Measurements from ENCODE around the gene OPN3. TPM values are rescaled to one million over a fixed set of nuclear protein-coding genes. Genes with fewer than 3 reads are reported as not detected.

Gene OPN3
- total and polyA plus RNA-seq, 2 donors (not counting 3 experiments of a cell fraction or from before 2014, with no cell fraction given), result 16.1 to 23.9 TPM

- H3K4me2 ChIP-seq (ENCODE audit: insufficient read depth, low read length), result no peak overlapping the region
- no TSS peak for BruUV-seq (replicated peaks)
- no peaks in the 10 kb centered on the region for H4K20me1 ChIP-seq (replicated peaks; ENCODE audit: control insufficient read depth, extremely low read depth, insufficient read depth, low read length)
- no peak overlapping the region for H3K4me3 ChIP-seq (replicated peaks in 1 of 3; ENCODE audit: insufficient read depth in 1 of 3, low read depth in 1 of 3, low read length in 3 of 3)
- FAIRE-seq, result peak; percentile 55
- no peak overlapping the region for H3K9ac ChIP-seq (replicated peaks; ENCODE audit: extremely low read depth, insufficient read depth, low read length)
- no peaks in the 10 kb centered on the region for H3K36me3 ChIP-seq (ENCODE audit: control insufficient read depth in 2 of 2, extremely low read depth in 1 of 2, insufficient read depth in 2 of 2, low read length in 2 of 2)
- H3K27me3 ChIP-seq (ENCODE audit: control insufficient read depth in 2 of 2, insufficient read depth in 2 of 2, low read length in 2 of 2), result no peaks in the 10 kb centered on the region
- dilution Hi-C loops (cut with MboI; ENCODE audit: extremely low pct_ligation_motif_present, low sequenced_read_pairs), result no loop called here
- TF ChIP-seq JUN (IDR thresholded peaks at IDR 0.05; ENCODE audit: borderline replicate concordance, insufficient read depth, insufficient read length, low read depth) (peak; percentile 33), FOS (IDR thresholded peaks at IDR 0.05; ENCODE audit: borderline replicate concordance, insufficient read depth, low read length) (peak; percentile 76), POLR2AphosphoS5 (IDR thresholded peaks at IDR 0.05; ENCODE audit: insufficient read depth, low read depth, low read length) (no peak)
- ChIA-PET POLR2A (no interaction called here), CTCF (interaction anchor here (2.2 to 2.6 kb wide), 2 partner anchors 14 to 31 kb away, joined by 6 to 20 read pairs; no protein-coding TSS in a partner anchor)
- H2AFZ ChIP-seq (ENCODE audit: low read depth, low read length), result no peak overlapping the region
- H3K9me1 ChIP-seq (replicated peaks; ENCODE audit: control insufficient read depth, extremely low read depth, insufficient read depth, low read length), result no peaks in the 10 kb centered on the region
- peak; percentile 34 for DNase-seq (ENCODE audit: low read depth, low spot score)
- peaks cover 26% of the 10 kb centered on the region for H3K79me2 ChIP-seq (ENCODE audit: control insufficient read depth, insufficient read depth, low read length)
- H3K27ac ChIP-seq (ENCODE audit: insufficient read depth, low read depth, low read length), result peak overlapping the region; percentile 25
- no peaks in the 10 kb centered on the region for H3K9me3 ChIP-seq (replicated peaks; ENCODE audit: control insufficient read depth, insufficient read depth, low read length)
- H3K4me1 ChIP-seq (ENCODE audit: control insufficient read depth, extremely low read depth, insufficient read depth, low read length), result peaks cover 30% of the 10 kb centered on the region
- intact Hi-C loops (cut with micrococcal nuclease), result loop anchor here (2.0 kb wide), 1 partner anchor 207 kb away; the partner anchor contains the start of gene EXO1
These were observed 1.8 kb upstream of the OPN3 start for GRCh38 chr1:241641773-241642592.

GRCh38 chr1:241640867-241641622, 876 bp upstream of the OPN3 start:
- no TSS peak for BruUV-seq (replicated peaks)
- Histone ChIP-seq H3K36me3 (ENCODE audit: control insufficient read depth in 2 of 2, extremely low read depth in 1 of 2, insufficient read depth in 2 of 2, low read length in 2 of 2) (no peaks in the 10 kb centered on the region), H3K4me2 (ENCODE audit: insufficient read depth, low read length) (peak overlapping the region; percentile 46), H4K20me1 (replicated peaks; ENCODE audit: control insufficient read depth, extremely low read depth, insufficient read depth, low read length) (no peaks in the 10 kb centered on the region), H2AFZ (ENCODE audit: low read depth, low read length) (peak overlapping the region; percentile 86), H3K27me3 (ENCODE audit: control insufficient read depth in 2 of 2, insufficient read depth in 2 of 2, low read length in 2 of 2) (no peaks in the 10 kb centered on the region), H3K4me3 (replicated peaks in 1 of 3; ENCODE audit: insufficient read depth in 1 of 3, low read depth in 1 of 3, low read length in 3 of 3) (peak overlapping the region in 1 of 3 experiments; percentile 37), H3K27ac (ENCODE audit: insufficient read depth, low read depth, low read length) (peak overlapping the region; percentile 39), H3K79me2 (ENCODE audit: control insufficient read depth, insufficient read depth, low read length) (peaks cover 34% of the 10 kb centered on the region), H3K4me1 (ENCODE audit: control insufficient read depth, extremely low read depth, insufficient read depth, low read length) (peaks cover 33% of the 10 kb centered on the region), H3K9me1 (replicated peaks; ENCODE audit: control insufficient read depth, extremely low read depth, insufficient read depth, low read length) (no peaks in the 10 kb centered on the region), H3K9ac (replicated peaks; ENCODE audit: extremely low read depth, insufficient read depth, low read length) (peak overlapping the region; percentile 17), H3K9me3 (replicated peaks; ENCODE audit: control insufficient read depth, insufficient read depth, low read length) (no peaks in the 10 kb centered on the region)
- ChIA-PET CTCF (interaction anchor here (0.7 to 2.6 kb wide), 3 partner anchors 11 to 31 kb away, joined by 5 to 20 read pairs (median 6); partner anchors contain the start of gene WDR64), POLR2A (interaction anchor here (0.6 to 0.7 kb wide), 4 partner anchors 13 to 109 kb away, joined by 3 to 6 read pairs (median 6); no protein-coding TSS in a partner anchor)
- dilution Hi-C loops (cut with MboI; ENCODE audit: extremely low pct_ligation_motif_present, low sequenced_read_pairs) (no loop called here), intact Hi-C loops (cut with micrococcal nuclease) (loop anchor here (1.0 to 2.0 kb wide), 2 partner anchors 29 to 208 kb away; partner anchors contain the start of gene EXO1)
- no peak for TF ChIP-seq GATA2 (IDR thresholded peaks at IDR 0.05; ENCODE audit: insufficient read depth, insufficient read length, low read depth, low read length)
- TF ChIP-seq POLR2A (IDR thresholded peaks at IDR 0.05; ENCODE audit: low read depth, low read length), result no peak
- TF ChIP-seq JUN (IDR thresholded peaks at IDR 0.05; ENCODE audit: borderline replicate concordance, insufficient read depth, insufficient read length, low read depth), result no peak
- no peak for TF ChIP-seq POLR2AphosphoS5 (IDR thresholded peaks at IDR 0.05; ENCODE audit: insufficient read depth, low read depth, low read length)
- TF ChIP-seq MYC (IDR thresholded peaks at IDR 0.05; ENCODE audit: low read depth, low read length), result no peak
- no peak for TF ChIP-seq CTCF (IDR thresholded peaks at IDR 0.05; ENCODE audit: extremely low read depth in 1 of 2, insufficient read depth in 1 of 2, low read depth in 1 of 2, low read length in 2 of 2)
- TF ChIP-seq FOS (IDR thresholded peaks at IDR 0.05; ENCODE audit: borderline replicate concordance, insufficient read depth, low read length), result no peak
- no peak for FAIRE-seq
- DNase-seq (ENCODE audit: low read depth, low spot score), result no peak
